IPS-11a (cell line): ENCODE measurements around the gene BCAS3.

Experiments
- H3K4me3 ChIP-seq: one replicate; pipeline ENCODE4 v1.5.1; 2013; ENCODE audit warnings: low read depth, low read length, control low read depth

BCAS3 gene

GRCh38 chr17:61401389-61402072 lies 723.9 kb downstream of the BCAS3 start:
- H3K4me3 ChIP-seq, result no peak overlapping the region

- no peak overlapping the region for H3K4me3 ChIP-seq
Observed at GRCh38 chr17:61402073-61402541, 724.5 kb downstream of the BCAS3 start.

GRCh38 chr17:61402978-61403800 lies 725.5 kb downstream of the BCAS3 start:
- no peak overlapping the region for H3K4me3 ChIP-seq

GRCh38 chr17:61403801-61404662 lies 726.4 kb downstream of the BCAS3 start:
- no peak overlapping the region for H3K4me3 ChIP-seq

GRCh38 chr17:61404663-61404912 lies 726.9 kb downstream of the BCAS3 start:
- H3K4me3 ChIP-seq, result no peak overlapping the region

GRCh38 chr17:61404913-61405685 lies 727.4 kb downstream of the BCAS3 start:
- H3K4me3 ChIP-seq, result no peak overlapping the region

GRCh38 chr17:61405686-61406536 lies 728.3 kb downstream of the BCAS3 start:
- no peak overlapping the region for H3K4me3 ChIP-seq

GRCh38 chr17:61406537-61406845 lies 728.8 kb downstream of the BCAS3 start:
- no peak overlapping the region for H3K4me3 ChIP-seq

GRCh38 chr17:61406971-61407911 lies 729.6 kb downstream of the BCAS3 start:
- H3K4me3 ChIP-seq, result no peak overlapping the region

GRCh38 chr17:61408151-61409041 lies 730.7 kb downstream of the BCAS3 start:
- H3K4me3 ChIP-seq, result no peak overlapping the region

GRCh38 chr17:61409301-61410112 lies 731.9 kb downstream of the BCAS3 start:
- H3K4me3 ChIP-seq, result no peak overlapping the region

- no peak overlapping the region for H3K4me3 ChIP-seq
Observed at GRCh38 chr17:61410141-61411010, 732.7 kb downstream of the BCAS3 start.

- H3K4me3 ChIP-seq, result no peak overlapping the region
Observed at GRCh38 chr17:61411011-61411260, 733.3 kb downstream of the BCAS3 start.

GRCh38 chr17:61411261-61412142 lies 733.9 kb downstream of the BCAS3 start:
- peak overlapping the region; percentile 41 for H3K4me3 ChIP-seq

- peak overlapping the region; percentile 41 for H3K4me3 ChIP-seq
Observed at GRCh38 chr17:61412143-61412859, 734.6 kb downstream of the BCAS3 start.
